Upper lobe of right lung (tissue), 1 donor: Measurements from ENCODE around the gene UCKL1. TPM values are rescaled to one million over a fixed set of nuclear protein-coding genes. Genes with fewer than 3 reads are reported as not detected.
A peak's percentile ranks its signal among the peaks of the same experiment; 100 is the strongest.

ENCODE experiments used
- ATAC-seq: fragments of 200-7000 bp; cut with Tn5 transposase; one replicate; pipeline ENCODE4 v1.9.1; 2020; ENCODE audit warnings: mild to moderate bottlenecking, moderate library complexity
- DNase-seq: peaks from one replicate; pipeline ENCODE4 v3.0.0-alpha.2; 2020
- H3K27ac ChIP-seq: fragments of 200-600 bp; one replicate; pipeline ENCODE4 v1.8.0; 2022
- H3K27me3 ChIP-seq: fragments of 200-600 bp; one replicate; pipeline ENCODE4 v1.8.0; 2022; ENCODE audit warnings: mild to moderate bottlenecking
- H3K36me3 ChIP-seq: fragments of 200-600 bp; one replicate; pipeline ENCODE4 v1.8.0; 2022
- H3K4me1 ChIP-seq: fragments of 200-600 bp; one replicate; pipeline ENCODE4 v1.8.0; 2022
- H3K4me3 ChIP-seq: fragments of 200-600 bp; one replicate; pipeline ENCODE4 v1.8.0; 2022; ENCODE audit warnings: mild to moderate bottlenecking
- H3K9me3 ChIP-seq: fragments of 200-600 bp; one replicate; pipeline ENCODE4 v1.8.0; 2022
- CTCF ChIP-seq: fragments of 200-600 bp; IDR thresholded peaks from one replicate; pipeline ENCODE4 v1.8.0; 2022; ENCODE audit warnings: antibody characterized with exemption
- intact Hi-C: fragments of 100-400 bp; cut with DNase I; formaldehyde crosslinking; loops from one replicate; pipeline ENCODE4 v1.11.0; 2022
- total RNA-seq: library from RNA; stranded (reverse); fragmentation: NEBNext Ultra II Directional; extraction: Animal tissue kit (Norgen Biotek cat#: 25700); gene quantifications from one replicate; pipeline ENCODE4 v1.2.1, GENCODE V29; 2021
- donor health status: DM: no; HTN: yes; CAD: no; lungs with severe emphysema.

UCKL1 gene
- total RNA-seq, 1 donor from 2014 or later = 38.9 TPM

DNA sequence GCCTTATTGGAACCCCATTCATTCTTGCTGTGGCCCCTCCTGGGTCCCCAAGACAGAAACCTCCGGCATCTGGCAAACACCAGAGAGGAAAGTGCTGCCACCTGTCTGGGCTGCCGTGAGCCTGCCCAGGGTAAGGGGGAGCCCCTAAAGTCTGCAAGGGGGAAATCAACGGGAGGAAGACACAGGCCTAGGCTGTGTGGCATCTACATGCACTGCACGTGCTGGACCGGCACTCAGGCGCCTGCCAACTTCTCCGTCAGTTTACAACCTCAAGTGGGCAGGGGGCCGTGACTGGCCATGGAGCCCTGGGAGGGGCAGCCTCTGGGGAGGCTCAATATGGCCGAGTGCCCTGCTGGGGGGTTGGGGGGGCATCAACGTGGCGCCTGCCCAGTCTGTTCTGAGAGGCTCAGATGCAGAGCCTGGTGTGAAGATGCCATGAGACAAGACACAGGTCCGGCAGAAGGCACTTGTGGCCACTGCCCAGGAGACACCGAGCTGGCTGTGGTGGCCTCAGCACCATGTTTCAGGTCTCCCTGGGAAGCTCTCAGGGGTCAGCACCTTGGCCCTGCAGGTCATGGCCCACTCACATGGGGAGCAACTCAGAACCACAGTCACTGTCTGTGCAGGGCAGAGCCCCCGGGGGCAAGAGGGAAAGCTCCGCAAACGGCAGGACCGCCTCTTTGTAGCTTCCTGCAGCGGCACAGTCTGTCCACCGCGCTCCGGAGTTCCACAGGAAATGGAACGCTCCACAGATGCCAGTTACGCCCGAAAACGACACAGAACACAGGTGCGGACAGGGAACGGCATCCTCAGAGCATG is 8.4 kb downstream of the UCKL1 start:
- Histone ChIP-seq H3K36me3 (peaks cover 34% of the 10 kb centered on the region), H3K27me3 (no peaks in the 10 kb centered on the region), H3K4me3 (peak overlapping the region; percentile 16), H3K27ac (peak overlapping the region; percentile 89), H3K9me3 (no peaks in the 10 kb centered on the region), H3K4me1 (peaks cover 64% of the 10 kb centered on the region)
- DNase-seq = no peak
- ATAC-seq = no peak
- intact Hi-C loops = no loop called here
- TF ChIP-seq CTCF = no peak

- H3K9me3 ChIP-seq = no peaks in the 10 kb centered on the region
- no peak overlapping the region for H3K4me3 ChIP-seq
- peaks cover 63% of the 10 kb centered on the region for H3K4me1 ChIP-seq
- intact Hi-C loops = no loop called here
- DNase-seq (no peak), ATAC-seq (no peak)
- H3K27ac ChIP-seq = peak overlapping the region; percentile 89
- H3K27me3 ChIP-seq = no peaks in the 10 kb centered on the region
- TF ChIP-seq CTCF = no peak
- H3K36me3 ChIP-seq = peaks cover 37% of the 10 kb centered on the region
Measured at GRCh38 chr20:63946986-63947637, 9.1 kb downstream of the UCKL1 start.

GRCh38 chr20:63945921-63946920 is 10.0 kb downstream of the UCKL1 start:
- intact Hi-C loops = no loop called here
- no peak for TF ChIP-seq CTCF
- H3K36me3 ChIP-seq = peaks cover 37% of the 10 kb centered on the region
- H3K4me3 ChIP-seq = no peak overlapping the region
- no peaks in the 10 kb centered on the region for H3K27me3 ChIP-seq
- H3K27ac ChIP-seq = no peak overlapping the region
- H3K4me1 ChIP-seq = peaks cover 57% of the 10 kb centered on the region
- no peak for DNase-seq
- no peaks in the 10 kb centered on the region for H3K9me3 ChIP-seq
- ATAC-seq = no peak

DNA sequence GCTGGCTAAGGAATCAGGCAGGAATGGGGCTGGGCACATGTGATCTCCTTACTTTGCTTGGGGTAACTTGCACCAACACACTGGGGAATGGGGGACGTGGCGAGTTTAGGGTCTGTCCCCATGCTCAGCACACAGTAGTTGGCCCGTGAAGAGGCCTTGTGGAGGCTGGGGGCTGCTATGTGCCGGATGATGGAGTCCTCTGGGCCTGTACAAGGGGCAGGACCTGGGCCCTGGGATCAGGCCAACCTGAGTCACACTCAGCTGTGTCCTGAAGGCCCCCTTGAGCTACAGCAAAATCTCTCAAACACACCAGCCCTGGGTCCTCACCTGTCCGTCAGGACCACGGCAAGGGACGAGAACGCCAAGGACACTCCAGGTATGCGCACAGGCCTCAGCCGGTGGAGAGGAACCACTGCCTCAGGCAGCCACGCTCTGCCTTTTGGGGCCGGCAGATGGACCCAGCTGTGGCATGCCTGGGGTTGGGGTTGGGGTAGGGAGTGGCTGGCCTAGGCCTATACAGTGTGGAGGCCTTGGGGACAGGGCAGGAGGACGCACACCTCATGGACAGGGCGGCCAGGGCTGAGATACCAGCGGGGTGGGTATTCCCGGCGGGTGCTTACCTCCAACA is 11.1 kb downstream of the UCKL1 start:
- no peak overlapping the region for H3K27ac ChIP-seq
- H3K9me3 ChIP-seq = no peaks in the 10 kb centered on the region
- intact Hi-C loops = no loop called here
- TF ChIP-seq CTCF = no peak
- ATAC-seq = no peak
- peaks cover 50% of the 10 kb centered on the region for H3K4me1 ChIP-seq
- H3K27me3 ChIP-seq = no peaks in the 10 kb centered on the region
- no peak overlapping the region for H3K4me3 ChIP-seq
- peaks cover 47% of the 10 kb centered on the region for H3K36me3 ChIP-seq
- DNase-seq = no peak
